HL-60 (cell line): Measurements from ENCODE around the gene ANKRD39.

ENCODE experiments used
- DNase-seq, 2 experiments: peaks; one replicate each; pipeline ENCODE4 v3.0.0-alpha.2; 2010 to 2020; ENCODE audit warnings: low read depth in 1 of 2, low spot score in 1 of 2
- H3K27ac ChIP-seq: fragments of 250-450 bp; sonication (Bioruptor Pico); replicated peaks from 2 replicates; pipeline ENCODE4 v1.5.1; 2020; ENCODE audit warnings: mild to moderate bottlenecking, moderate library complexity
- H3K27me3 ChIP-seq: fragments of 250-450 bp; sonication (Bioruptor Pico); 2 replicates; pipeline ENCODE4 v1.5.1; 2021; ENCODE audit warnings: mild to moderate bottlenecking, moderate library complexity; ENCODE audit not compliant: insufficient read depth, poor library complexity, severe bottlenecking
- H3K4me3 ChIP-seq: replicated peaks from 2 replicates; pipeline ENCODE4 v1.5.1; 2011; ENCODE audit warnings: mild to moderate bottlenecking, control low read depth, low read length; ENCODE audit not compliant: insufficient read depth
- GABPA ChIP-seq: IDR thresholded peaks from 2 replicates; pipeline ENCODE4 v1.6.1; 2012; ENCODE audit warnings: low read depth
- POLR2AphosphoS5 ChIP-seq: IDR thresholded peaks from 2 replicates; pipeline ENCODE4 v1.6.1; 2012; ENCODE audit warnings: low read depth
- SPI1 ChIP-seq: IDR thresholded peaks from 2 replicates; pipeline ENCODE4 v1.6.1; 2012; ENCODE audit warnings: low read depth, mild to moderate bottlenecking, borderline replicate concordance
- TF ChIP-seq, protein P1 (sequence below): IDR thresholded peaks from 2 replicates; pipeline ENCODE4 v1.6.1; 2012; ENCODE audit warnings: low read depth; ENCODE audit not compliant: insufficient replicate concordance
- TF ChIP-seq, protein P2 (sequence below): IDR thresholded peaks from one replicate; pipeline ENCODE4 v1.5.1; 2011; ENCODE audit warnings: low read length, control low read depth, inconsistent platforms; ENCODE audit not compliant: insufficient read depth

The ANKRD39 gene

GRCh38 chr2:96822786-96823185 is 35.0 kb downstream of the ANKRD39 start:
- no peak overlapping the region for H3K27ac ChIP-seq
- H3K4me3 ChIP-seq: no peak overlapping the region
- TF ChIP-seq, protein P1, sequence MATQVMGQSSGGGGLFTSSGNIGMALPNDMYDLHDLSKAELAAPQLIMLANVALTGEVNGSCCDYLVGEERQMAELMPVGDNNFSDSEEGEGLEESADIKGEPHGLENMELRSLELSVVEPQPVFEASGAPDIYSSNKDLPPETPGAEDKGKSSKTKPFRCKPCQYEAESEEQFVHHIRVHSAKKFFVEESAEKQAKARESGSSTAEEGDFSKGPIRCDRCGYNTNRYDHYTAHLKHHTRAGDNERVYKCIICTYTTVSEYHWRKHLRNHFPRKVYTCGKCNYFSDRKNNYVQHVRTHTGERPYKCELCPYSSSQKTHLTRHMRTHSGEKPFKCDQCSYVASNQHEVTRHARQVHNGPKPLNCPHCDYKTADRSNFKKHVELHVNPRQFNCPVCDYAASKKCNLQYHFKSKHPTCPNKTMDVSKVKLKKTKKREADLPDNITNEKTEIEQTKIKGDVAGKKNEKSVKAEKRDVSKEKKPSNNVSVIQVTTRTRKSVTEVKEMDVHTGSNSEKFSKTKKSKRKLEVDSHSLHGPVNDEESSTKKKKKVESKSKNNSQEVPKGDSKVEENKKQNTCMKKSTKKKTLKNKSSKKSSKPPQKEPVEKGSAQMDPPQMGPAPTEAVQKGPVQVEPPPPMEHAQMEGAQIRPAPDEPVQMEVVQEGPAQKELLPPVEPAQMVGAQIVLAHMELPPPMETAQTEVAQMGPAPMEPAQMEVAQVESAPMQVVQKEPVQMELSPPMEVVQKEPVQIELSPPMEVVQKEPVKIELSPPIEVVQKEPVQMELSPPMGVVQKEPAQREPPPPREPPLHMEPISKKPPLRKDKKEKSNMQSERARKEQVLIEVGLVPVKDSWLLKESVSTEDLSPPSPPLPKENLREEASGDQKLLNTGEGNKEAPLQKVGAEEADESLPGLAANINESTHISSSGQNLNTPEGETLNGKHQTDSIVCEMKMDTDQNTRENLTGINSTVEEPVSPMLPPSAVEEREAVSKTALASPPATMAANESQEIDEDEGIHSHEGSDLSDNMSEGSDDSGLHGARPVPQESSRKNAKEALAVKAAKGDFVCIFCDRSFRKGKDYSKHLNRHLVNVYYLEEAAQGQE: no peak
- TF ChIP-seq SPI1 (no peak), GABPA (no peak), POLR2AphosphoS5 (no peak)
- TF ChIP-seq, protein P2, sequence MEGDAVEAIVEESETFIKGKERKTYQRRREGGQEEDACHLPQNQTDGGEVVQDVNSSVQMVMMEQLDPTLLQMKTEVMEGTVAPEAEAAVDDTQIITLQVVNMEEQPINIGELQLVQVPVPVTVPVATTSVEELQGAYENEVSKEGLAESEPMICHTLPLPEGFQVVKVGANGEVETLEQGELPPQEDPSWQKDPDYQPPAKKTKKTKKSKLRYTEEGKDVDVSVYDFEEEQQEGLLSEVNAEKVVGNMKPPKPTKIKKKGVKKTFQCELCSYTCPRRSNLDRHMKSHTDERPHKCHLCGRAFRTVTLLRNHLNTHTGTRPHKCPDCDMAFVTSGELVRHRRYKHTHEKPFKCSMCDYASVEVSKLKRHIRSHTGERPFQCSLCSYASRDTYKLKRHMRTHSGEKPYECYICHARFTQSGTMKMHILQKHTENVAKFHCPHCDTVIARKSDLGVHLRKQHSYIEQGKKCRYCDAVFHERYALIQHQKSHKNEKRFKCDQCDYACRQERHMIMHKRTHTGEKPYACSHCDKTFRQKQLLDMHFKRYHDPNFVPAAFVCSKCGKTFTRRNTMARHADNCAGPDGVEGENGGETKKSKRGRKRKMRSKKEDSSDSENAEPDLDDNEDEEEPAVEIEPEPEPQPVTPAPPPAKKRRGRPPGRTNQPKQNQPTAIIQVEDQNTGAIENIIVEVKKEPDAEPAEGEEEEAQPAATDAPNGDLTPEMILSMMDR: no peak
- DNase-seq: no peak
- H3K27me3 ChIP-seq: no peaks in the 10 kb centered on the region

- no peak overlapping the region for H3K27ac ChIP-seq
- DNase-seq: no peak
- TF ChIP-seq GABPA (no peak), SPI1 (no peak)
- TF ChIP-seq, protein P2: no peak
These were observed 36.6 kb downstream of the ANKRD39 start for GRCh38 chr2:96821113-96821675.

GRCh38 chr2:96819876-96820511 is 37.8 kb downstream of the ANKRD39 start:
- TF ChIP-seq POLR2AphosphoS5 (no peak), SPI1 (no peak), GABPA (no peak)
- TF ChIP-seq, protein P2: no peak
- TF ChIP-seq, protein P1: no peak
- H3K27me3 ChIP-seq: no peaks in the 10 kb centered on the region
- no peak overlapping the region for H3K4me3 ChIP-seq
- DNase-seq: no peak
- H3K27ac ChIP-seq: no peak overlapping the region

More at GRCh38 chr2:96821113-96821675, 36.6 kb downstream of the ANKRD39 start:
- no peak overlapping the region for H3K4me3 ChIP-seq
- H3K27me3 ChIP-seq: no peaks in the 10 kb centered on the region
